GM18873 (cell line): ENCODE measurements around the gene ABHD13.

ENCODE experiments used
- ATAC-seq: cut with Tn5 transposase; IDR thresholded peaks from one replicate; pipeline ENCODE4 v1.9.1; 2021; ENCODE audit warnings: mild to moderate bottlenecking, moderate library complexity, moderate number of reproducible peaks; ENCODE audit not compliant: unreplicated experiment, low FRiP score

ABHD13 gene

DNA sequence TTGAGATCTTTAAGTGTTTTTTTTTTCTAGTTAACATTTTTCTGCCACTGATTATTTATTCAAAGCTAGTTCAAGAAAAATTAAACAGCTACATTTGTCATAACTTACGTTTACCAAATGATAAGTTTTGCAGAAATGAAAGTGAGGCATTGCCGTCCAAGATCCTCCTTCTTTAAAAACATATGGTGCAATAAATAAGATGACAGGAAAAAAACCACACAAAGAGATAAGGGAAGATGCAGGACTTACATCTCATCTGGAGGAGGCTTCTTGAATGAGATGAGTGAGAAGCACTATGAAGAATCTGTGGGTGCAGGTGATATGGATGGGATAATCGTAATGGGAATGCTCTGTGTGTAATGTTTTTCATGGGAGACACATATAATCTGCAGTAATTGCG lies 63.7 kb downstream of the ABHD13 start:
- no peak for ATAC-seq

- no peak for ATAC-seq
Observed at GRCh38 chr13:108283110-108283509, 64.9 kb downstream of the ABHD13 start.
